ENCODE measurements around the gene LKAAEAR1.

Gene LKAAEAR1

DNA sequence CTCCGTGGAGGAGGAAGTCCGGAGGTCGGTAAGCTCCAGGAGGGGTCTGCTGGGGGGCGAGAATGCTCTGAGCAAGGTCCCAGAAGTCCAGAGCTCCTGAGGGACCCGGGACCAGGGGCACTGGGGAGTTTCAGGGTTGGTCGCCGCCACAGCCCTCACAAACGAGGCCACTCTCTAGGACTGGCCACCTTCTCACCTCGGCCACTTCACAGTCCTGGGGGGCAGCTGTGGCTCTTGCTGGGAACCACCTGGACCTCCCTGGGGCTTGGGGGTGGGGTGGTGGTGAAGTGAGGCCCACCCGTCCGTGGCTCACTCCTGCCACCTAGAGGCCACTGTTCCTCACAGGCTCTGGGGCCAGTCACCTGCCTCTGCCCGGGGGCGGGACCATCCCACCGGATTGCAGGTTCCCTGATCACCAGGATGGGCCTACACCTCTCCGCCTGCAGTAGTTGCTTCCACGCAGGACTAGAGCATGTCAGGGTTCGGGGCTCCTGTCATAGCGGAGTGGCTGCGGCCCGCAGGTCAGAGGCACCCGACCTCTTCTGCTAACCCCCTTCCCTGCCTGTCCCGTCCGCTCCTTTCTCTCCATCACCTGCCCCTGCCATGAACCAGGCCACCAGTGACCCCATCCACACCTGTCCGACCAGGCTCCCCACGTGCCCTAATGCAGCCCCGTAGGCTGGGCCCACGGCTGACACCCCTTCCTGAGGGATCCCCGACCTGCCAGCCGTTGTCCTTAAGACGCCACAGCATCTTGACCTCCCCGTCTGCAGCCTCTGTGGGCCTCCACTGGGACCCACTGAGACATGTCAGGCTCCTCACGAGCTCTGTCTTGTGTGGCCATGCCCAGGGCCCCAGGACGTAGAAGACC lies 26.3 kb downstream of the LKAAEAR1 start:
- H3K4me3 ChIP-seq (ENCODE audit: low read depth in 1 of 5, low read length in 5 of 5), result peak overlapping the region in 3 of 5 donors; percentile 18 to 55 (median 42)
- peaks cover 0 to 2% (median 0%) of the 10 kb centered on the region in 5 donors for H3K36me3 ChIP-seq (ENCODE audit: control insufficient read depth in 5 of 5, insufficient read depth in 5 of 5, low read length in 5 of 5)
- peak overlapping the region; percentile 84 for H3K27ac ChIP-seq (ENCODE audit: low read depth, low read length)
- H3K4me1 ChIP-seq (ENCODE audit: control insufficient read depth in 5 of 5, insufficient read depth in 5 of 5, low read length in 5 of 5), result peaks cover 2 to 62% (median 34%) of the 10 kb centered on the region in 5 donors
- H3K9ac ChIP-seq (ENCODE audit: low read length in 5 of 5), result peak overlapping the region in 3 of 5 donors; percentile 47 to 67 (median 53)
- no peaks in the 10 kb centered on the region for H3K9me3 ChIP-seq (ENCODE audit: control insufficient read depth in 5 of 5, low read length in 5 of 5)
- peaks cover 21 to 38% (median 33%) of the 10 kb centered on the region in 5 donors for H3K27me3 ChIP-seq (ENCODE audit: control insufficient read depth in 5 of 5, insufficient read depth in 4 of 5, low read length in 5 of 5)

DNA sequence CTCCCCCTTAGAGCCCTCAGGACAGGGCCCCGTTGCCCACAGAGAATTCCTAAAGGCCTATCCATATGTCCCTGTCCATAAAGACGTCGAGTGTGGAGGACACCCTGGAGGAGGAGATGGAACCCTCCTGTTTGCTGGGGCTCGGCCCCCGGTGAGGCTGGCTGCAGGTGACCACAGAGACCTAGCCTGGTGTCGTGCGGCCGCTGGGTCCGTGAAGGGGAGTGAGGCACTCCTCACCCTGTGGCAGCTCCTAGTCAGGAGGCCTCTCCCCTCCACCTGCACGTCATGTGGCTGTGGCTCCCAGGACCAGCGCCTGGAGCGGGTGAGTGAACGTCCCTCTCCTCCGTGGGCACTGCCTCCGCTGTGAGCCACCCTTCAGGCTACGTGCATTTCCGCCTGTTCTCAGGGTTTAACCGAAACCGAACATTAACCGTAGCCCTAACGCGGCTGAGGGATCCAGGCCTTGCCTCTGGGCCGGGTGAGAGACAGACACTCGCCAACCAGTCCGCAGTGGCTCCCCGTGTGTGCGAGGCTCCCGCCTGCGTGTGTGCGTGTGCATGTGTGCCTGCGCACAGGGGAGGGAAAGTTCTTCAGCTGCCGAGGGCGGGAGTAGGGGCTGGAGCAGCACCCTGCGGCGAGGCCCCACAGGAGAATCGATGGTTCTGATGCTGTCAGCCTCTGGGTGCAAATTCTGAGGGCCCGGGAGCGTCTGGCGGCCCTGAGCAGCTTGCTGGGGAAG lies 27.1 kb downstream of the LKAAEAR1 start:
- Histone ChIP-seq H3K27ac (ENCODE audit: low read depth, low read length) (peak overlapping the region; percentile 84), H3K27me3 (ENCODE audit: control insufficient read depth in 5 of 5, insufficient read depth in 4 of 5, low read length in 5 of 5) (peaks cover 23 to 46% (median 33%) of the 10 kb centered on the region in 5 donors), H3K9ac (ENCODE audit: low read length in 5 of 5) (peak overlapping the region in 3 of 5 donors; percentile 47 to 67 (median 53)), H3K4me1 (ENCODE audit: control insufficient read depth in 5 of 5, insufficient read depth in 5 of 5, low read length in 5 of 5) (peaks cover 0 to 63% (median 29%) of the 10 kb centered on the region in 5 donors), H3K4me3 (ENCODE audit: low read depth in 1 of 5, low read length in 5 of 5) (peak overlapping the region in 3 of 5 donors; percentile 18 to 55 (median 42)), H3K36me3 (ENCODE audit: control insufficient read depth in 5 of 5, insufficient read depth in 5 of 5, low read length in 5 of 5) (peaks cover 0 to 2% (median 0%) of the 10 kb centered on the region in 5 donors), H3K9me3 (ENCODE audit: control insufficient read depth in 5 of 5, low read length in 5 of 5) (no peaks in the 10 kb centered on the region)

DNA sequence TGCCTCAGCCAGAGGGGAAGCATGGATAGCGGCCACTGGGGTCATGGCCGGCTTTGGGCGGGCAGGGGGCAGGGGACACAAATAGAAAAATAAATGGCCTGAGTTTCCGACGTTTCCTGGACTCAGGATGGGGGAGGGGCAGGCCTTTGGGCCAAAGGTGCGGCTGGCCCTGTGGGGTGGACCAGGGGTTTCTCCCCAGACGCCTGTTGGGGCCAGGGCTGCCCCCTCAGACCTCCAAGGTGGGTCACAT lies 27.6 kb downstream of the LKAAEAR1 start:
- peaks cover 28 to 51% (median 36%) of the 10 kb centered on the region in 5 donors for H3K27me3 ChIP-seq (ENCODE audit: control insufficient read depth in 5 of 5, insufficient read depth in 4 of 5, low read length in 5 of 5)
- H3K9ac ChIP-seq (ENCODE audit: low read length in 5 of 5), result peak overlapping the region in 2 of 5 donors; percentile 14 to 67
- no peaks in the 10 kb centered on the region for H3K9me3 ChIP-seq (ENCODE audit: control insufficient read depth in 5 of 5, low read length in 5 of 5)
- H3K4me1 ChIP-seq (ENCODE audit: control insufficient read depth in 5 of 5, insufficient read depth in 5 of 5, low read length in 5 of 5), result peaks cover 0 to 67% (median 30%) of the 10 kb centered on the region in 5 donors
- H3K4me3 ChIP-seq (ENCODE audit: low read depth in 1 of 5, low read length in 5 of 5), result peak overlapping the region in 3 of 5 donors; percentile 18 to 55 (median 42)
- peak overlapping the region; percentile 84 for H3K27ac ChIP-seq (ENCODE audit: low read depth, low read length)
- peaks cover 0 to 2% (median 0%) of the 10 kb centered on the region in 5 donors for H3K36me3 ChIP-seq (ENCODE audit: control insufficient read depth in 5 of 5, insufficient read depth in 5 of 5, low read length in 5 of 5)

DNA sequence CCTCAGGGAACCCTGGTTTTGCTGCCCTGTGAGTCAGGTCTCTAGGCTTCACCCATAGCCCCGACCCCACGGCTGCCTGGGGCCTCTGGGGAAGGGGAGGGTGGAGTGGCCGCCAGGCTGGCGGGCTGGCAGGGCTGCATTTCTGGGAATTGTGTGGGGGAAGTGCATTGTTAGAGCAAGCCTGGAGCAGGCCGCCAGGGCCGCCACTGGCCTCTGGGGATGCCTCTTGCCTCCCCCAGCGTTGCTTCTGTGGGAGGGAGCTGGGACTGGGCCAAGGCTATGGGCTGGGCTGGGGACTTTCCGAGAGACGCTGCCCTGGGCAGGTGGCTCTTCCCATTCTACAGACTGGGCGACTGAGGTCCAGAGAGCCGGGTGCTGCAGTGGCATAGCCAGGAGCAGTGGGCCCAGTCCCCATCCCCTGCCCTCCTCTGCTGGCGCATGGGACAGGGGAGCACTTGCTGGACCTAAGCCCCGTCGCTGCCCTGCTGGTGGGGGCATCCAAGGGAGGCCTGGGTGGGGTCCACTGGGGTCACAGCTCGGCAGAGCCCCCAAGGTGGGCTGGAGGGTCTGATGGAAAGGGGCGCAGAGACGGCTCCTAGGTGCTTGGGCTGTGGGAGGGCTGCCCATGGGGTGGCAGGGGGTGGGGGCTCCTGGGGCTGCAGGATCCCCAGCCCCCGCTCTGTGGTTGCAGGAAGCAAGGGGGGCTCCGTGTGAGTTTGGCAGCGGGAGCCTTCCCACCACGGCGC lies 28.1 kb downstream of the LKAAEAR1 start:
- peak overlapping the region; percentile 84 for H3K27ac ChIP-seq (ENCODE audit: low read depth, low read length)

GRCh38 chr20:64055396-64055892 lies 28.8 kb downstream of the LKAAEAR1 start:
- Histone ChIP-seq H3K9ac (ENCODE audit: low read length in 5 of 5) (peak overlapping the region in 2 of 5 donors; percentile 26 to 28), H3K4me1 (ENCODE audit: control insufficient read depth in 5 of 5, insufficient read depth in 5 of 5, low read length in 5 of 5) (peaks cover 0 to 76% (median 30%) of the 10 kb centered on the region in 5 donors), H3K27me3 (ENCODE audit: control insufficient read depth in 5 of 5, insufficient read depth in 4 of 5, low read length in 5 of 5) (peaks cover 39 to 59% (median 45%) of the 10 kb centered on the region in 5 donors), H3K9me3 (ENCODE audit: control insufficient read depth in 5 of 5, low read length in 5 of 5) (no peaks in the 10 kb centered on the region), H3K27ac (ENCODE audit: low read depth, low read length) (peak overlapping the region; percentile 82), H3K36me3 (ENCODE audit: control insufficient read depth in 5 of 5, insufficient read depth in 5 of 5, low read length in 5 of 5) (peaks cover 0 to 2% (median 0%) of the 10 kb centered on the region in 5 donors), H3K4me3 (ENCODE audit: low read depth in 1 of 5, low read length in 5 of 5) (peak overlapping the region in 4 of 5 donors; percentile 9 to 27 (median 20))

More for the DNA sequence above, 28.1 kb downstream of the LKAAEAR1 start:
- Histone ChIP-seq H3K4me1 (ENCODE audit: control insufficient read depth in 5 of 5, insufficient read depth in 5 of 5, low read length in 5 of 5) (peaks cover 0 to 70% (median 30%) of the 10 kb centered on the region in 5 donors), H3K27me3 (ENCODE audit: control insufficient read depth in 5 of 5, insufficient read depth in 4 of 5, low read length in 5 of 5) (peaks cover 33 to 56% (median 39%) of the 10 kb centered on the region in 5 donors), H3K4me3 (ENCODE audit: low read depth in 1 of 5, low read length in 5 of 5) (peak overlapping the region in 2 of 5 donors; percentile 24 to 55), H3K9me3 (ENCODE audit: control insufficient read depth in 5 of 5, low read length in 5 of 5) (no peaks in the 10 kb centered on the region), H3K36me3 (ENCODE audit: control insufficient read depth in 5 of 5, insufficient read depth in 5 of 5, low read length in 5 of 5) (peaks cover 0 to 2% (median 0%) of the 10 kb centered on the region in 5 donors), H3K9ac (ENCODE audit: low read length in 5 of 5) (peak overlapping the region in 3 of 5 donors; percentile 14 to 28 (median 26))

GRCh38 chr20:64053841-64054661 lies 30.1 kb downstream of the LKAAEAR1 start:
- peaks cover 0 to 84% (median 33%) of the 10 kb centered on the region in 5 donors for H3K4me1 ChIP-seq (ENCODE audit: control insufficient read depth in 5 of 5, insufficient read depth in 5 of 5, low read length in 5 of 5)
- peaks cover 47 to 63% (median 52%) of the 10 kb centered on the region in 5 donors for H3K27me3 ChIP-seq (ENCODE audit: control insufficient read depth in 5 of 5, insufficient read depth in 4 of 5, low read length in 5 of 5)
- H3K36me3 ChIP-seq (ENCODE audit: control insufficient read depth in 5 of 5, insufficient read depth in 5 of 5, low read length in 5 of 5), result no peaks in the 10 kb centered on the region
- H3K27ac ChIP-seq (ENCODE audit: low read depth, low read length), result peak overlapping the region; percentile 82
- H3K4me3 ChIP-seq (ENCODE audit: low read depth in 1 of 5, low read length in 5 of 5), result peak overlapping the region in 3 of 5 donors; percentile 38 to 50 (median 50)
- H3K9me3 ChIP-seq (ENCODE audit: control insufficient read depth in 5 of 5, low read length in 5 of 5), result no peaks in the 10 kb centered on the region
- peak overlapping the region in 3 of 5 donors; percentile 41 to 59 (median 48) for H3K9ac ChIP-seq (ENCODE audit: low read length in 5 of 5)

GRCh38 chr20:64052987-64053840 lies 31.0 kb downstream of the LKAAEAR1 start:
- no peaks in the 10 kb centered on the region for H3K36me3 ChIP-seq (ENCODE audit: control insufficient read depth in 5 of 5, insufficient read depth in 5 of 5, low read length in 5 of 5)
- H3K4me3 ChIP-seq (ENCODE audit: low read depth in 1 of 5, low read length in 5 of 5), result peak overlapping the region in 2 of 5 donors; percentile 27 to 45
- peaks cover 47 to 66% (median 55%) of the 10 kb centered on the region in 5 donors for H3K27me3 ChIP-seq (ENCODE audit: control insufficient read depth in 5 of 5, insufficient read depth in 4 of 5, low read length in 5 of 5)
- peaks cover 0 to 80% (median 33%) of the 10 kb centered on the region in 5 donors for H3K4me1 ChIP-seq (ENCODE audit: control insufficient read depth in 5 of 5, insufficient read depth in 5 of 5, low read length in 5 of 5)
- H3K9ac ChIP-seq (ENCODE audit: low read length in 5 of 5), result peak overlapping the region in 1 of 5 donors; percentile 48
- peak overlapping the region; percentile 82 for H3K27ac ChIP-seq (ENCODE audit: low read depth, low read length)
- H3K9me3 ChIP-seq (ENCODE audit: control insufficient read depth in 5 of 5, low read length in 5 of 5), result no peaks in the 10 kb centered on the region

DNA sequence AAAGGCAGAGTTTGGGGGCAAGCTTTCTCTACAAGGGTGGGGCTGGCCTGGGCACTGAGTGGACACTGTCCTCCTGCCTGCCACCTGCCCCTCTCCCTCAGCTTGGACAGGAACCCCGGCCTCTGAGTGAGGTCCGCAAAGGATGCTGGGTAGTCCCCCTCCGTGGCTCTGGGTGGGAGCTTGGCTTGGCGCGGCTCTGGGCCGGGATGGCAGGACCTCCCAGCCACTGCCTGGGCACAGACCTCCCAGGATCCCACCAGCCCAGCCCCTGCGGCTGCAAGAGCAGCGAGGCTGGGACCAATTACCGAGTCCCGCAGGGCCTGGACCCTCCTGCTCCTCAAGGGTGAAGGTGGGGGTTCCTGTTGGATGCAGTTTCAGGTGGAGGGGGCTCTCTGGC lies 31.9 kb downstream of the LKAAEAR1 start:
- peak overlapping the region; percentile 82 for H3K27ac ChIP-seq (ENCODE audit: low read depth, low read length)
- H3K4me1 ChIP-seq (ENCODE audit: control insufficient read depth in 5 of 5, insufficient read depth in 5 of 5, low read length in 5 of 5), result peaks cover 0 to 72% (median 24%) of the 10 kb centered on the region in 5 donors
- H3K9ac ChIP-seq (ENCODE audit: low read length in 5 of 5), result peak overlapping the region in 2 of 5 donors; percentile 17 to 30
- no peaks in the 10 kb centered on the region for H3K9me3 ChIP-seq (ENCODE audit: control insufficient read depth in 5 of 5, low read length in 5 of 5)
- peaks cover 45 to 70% (median 56%) of the 10 kb centered on the region in 5 donors for H3K27me3 ChIP-seq (ENCODE audit: control insufficient read depth in 5 of 5, insufficient read depth in 4 of 5, low read length in 5 of 5)
- peak overlapping the region in 1 of 5 donors; percentile 65 for H3K4me3 ChIP-seq (ENCODE audit: low read depth in 1 of 5, low read length in 5 of 5)
- peaks cover 0 to 3% (median 0%) of the 10 kb centered on the region in 5 donors for H3K36me3 ChIP-seq (ENCODE audit: control insufficient read depth in 5 of 5, insufficient read depth in 5 of 5, low read length in 5 of 5)

All from subcutaneous abdominal adipose tissue (tissue), 5 donors.